Measurements from ENCODE around the gene MTURN. TPM values are rescaled to one million over a fixed set of nuclear protein-coding genes. Genes with fewer than 3 reads are reported as not detected.

The MTURN gene
- total RNA-seq (2022) (7.5 and 10.5 TPM in 2 replicates), Bru-seq, nascent RNA (percentile 63 among the genes with signal in this experiment), BruChase-seq, experiment 1, labeled RNA remaining after a 6-hour chase (percentile 64 among the genes with signal in this experiment), BruChase-seq, experiment 2, labeled RNA remaining after a 2-hour chase (percentile 70 among the genes with signal in this experiment)
- long read RNA-seq, full-length matches to known transcripts, result 9 of 13 reads
- long read RNA-seq, partial matches to known transcripts, result 0 of 13 reads
- long read RNA-seq, other reads (novel, unspliced or antisense), result 4 of 13 reads

GRCh38 chr7:30134611-30135300 is at the start of gene MTURN:
Gene MTURN, plus strand, starts transcription at chr7:30134986. Its CDS starts 151 bp downstream, at chr7:30135137.
- ChIA-PET CTCF (interaction anchor here (0.6 to 1.7 kb wide), 4 partner anchors 30 to 256 kb away, joined by 3 to 4 read pairs (median 3); partner anchors contain the start of gene PLEKHA8), POLR2A (interaction anchor here (0.5 to 2.8 kb wide), 24 partner anchors 9 to 446 kb away, joined by 3 to 23 read pairs (median 4); partner anchors contain the start of genes FKBP14 and PLEKHA8)
- TF ChIP-seq CTCF (IDR thresholded peaks at IDR 0.05; ENCODE audit: unreplicated experiment), result no peak
- no TSS peak for BruUV-seq (replicated peaks)
- H3K9me3 Mint-ChIP-seq (ENCODE audit: unreplicated experiment), result no peaks in the 10 kb centered on the region
- H3K4me1 Mint-ChIP-seq (ENCODE audit: insufficient read depth, unreplicated experiment), result no peaks in the 10 kb centered on the region
- peak within 1 kb of the TSS; percentile 92 for H3K4me3 Mint-ChIP-seq (ENCODE audit: unreplicated experiment)
- intact Hi-C loops (cut with micrococcal nuclease), result loop anchor here (2.0 kb wide), 2 partner anchors 28 to 38 kb away; no protein-coding TSS in a partner anchor
- DNase-seq (ENCODE audit: unreplicated experiment), result peak; percentile 75
- peaks cover 6% of the 10 kb centered on the region for H3K36me3 Mint-ChIP-seq (ENCODE audit: insufficient read depth, unreplicated experiment)
- H3K27me3 Mint-ChIP-seq (ENCODE audit: insufficient read depth, unreplicated experiment), result no peaks in the 10 kb centered on the region
- H3K27ac Mint-ChIP-seq (ENCODE audit: low read depth, unreplicated experiment), result peak within 1 kb of the TSS; percentile 27

GRCh38 chr7:30086529-30086928 is 48.3 kb upstream of the MTURN start:
- intact Hi-C loops (cut with micrococcal nuclease), result no loop called here

GRCh38 chr7:30087371-30087770 is 47.4 kb upstream of the MTURN start:
- Mint-ChIP-seq H3K27me3 (ENCODE audit: insufficient read depth, unreplicated experiment) (no peaks in the 10 kb centered on the region), H3K4me1 (ENCODE audit: insufficient read depth, unreplicated experiment) (peaks cover 11% of the 10 kb centered on the region), H3K4me3 (ENCODE audit: unreplicated experiment) (no peak overlapping the region), H3K36me3 (ENCODE audit: insufficient read depth, unreplicated experiment) (peaks cover 5% of the 10 kb centered on the region), H3K27ac (ENCODE audit: low read depth, unreplicated experiment) (no peak overlapping the region), H3K9me3 (ENCODE audit: unreplicated experiment) (no peaks in the 10 kb centered on the region)
- no peak for TF ChIP-seq CTCF (IDR thresholded peaks at IDR 0.05; ENCODE audit: unreplicated experiment)
- DNase-seq (ENCODE audit: unreplicated experiment), result no peak
- CTCF ChIA-PET, result interaction anchor here (0.8 to 2.8 kb wide), 2 partner anchors 10 to 12 kb away, joined by 4 to 11 read pairs; no protein-coding TSS in a partner anchor
- intact Hi-C loops (cut with micrococcal nuclease), result no loop called here
- POLR2A ChIA-PET, result no interaction called here
- no TSS peak for BruUV-seq (replicated peaks)

More at GRCh38 chr7:30086529-30086928, 48.3 kb upstream of the MTURN start:
- Mint-ChIP-seq H3K27me3 (ENCODE audit: insufficient read depth, unreplicated experiment) (no peaks in the 10 kb centered on the region), H3K36me3 (ENCODE audit: insufficient read depth, unreplicated experiment) (peaks cover 5% of the 10 kb centered on the region), H3K4me3 (ENCODE audit: unreplicated experiment) (no peak overlapping the region), H3K9me3 (ENCODE audit: unreplicated experiment) (no peaks in the 10 kb centered on the region), H3K27ac (ENCODE audit: low read depth, unreplicated experiment) (no peak overlapping the region), H3K4me1 (ENCODE audit: insufficient read depth, unreplicated experiment) (peaks cover 6% of the 10 kb centered on the region)
- ChIA-PET CTCF (interaction anchor here (0.8 to 2.8 kb wide), 3 partner anchors 9 to 12 kb away, joined by 4 to 18 read pairs (median 11); no protein-coding TSS in a partner anchor), POLR2A (no interaction called here)
- DNase-seq (ENCODE audit: unreplicated experiment), result no peak
- no TSS peak for BruUV-seq (replicated peaks)
- no peak for TF ChIP-seq CTCF (IDR thresholded peaks at IDR 0.05; ENCODE audit: unreplicated experiment)

- DNase-seq (ENCODE audit: unreplicated experiment), result no peak
- Mint-ChIP-seq H3K27ac (ENCODE audit: low read depth, unreplicated experiment) (no peak overlapping the region), H3K27me3 (ENCODE audit: insufficient read depth, unreplicated experiment) (no peaks in the 10 kb centered on the region), H3K4me3 (ENCODE audit: unreplicated experiment) (no peak overlapping the region), H3K36me3 (ENCODE audit: insufficient read depth, unreplicated experiment) (peaks cover 5% of the 10 kb centered on the region), H3K9me3 (ENCODE audit: unreplicated experiment) (no peaks in the 10 kb centered on the region), H3K4me1 (ENCODE audit: insufficient read depth, unreplicated experiment) (peaks cover 11% of the 10 kb centered on the region)
- intact Hi-C loops (cut with micrococcal nuclease), result no loop called here
- ChIA-PET CTCF (interaction anchor here (1.0 to 2.8 kb wide), 2 partner anchors 10 to 13 kb away, joined by 5 to 11 read pairs; no protein-coding TSS in a partner anchor), POLR2A (interaction anchor here (1.0 kb wide), 1 partner anchor 62 kb away, joined by 3 read pairs; the partner anchor contains the start of gene FKBP14)
- TF ChIP-seq CTCF (IDR thresholded peaks at IDR 0.05; ENCODE audit: unreplicated experiment), result no peak
- BruUV-seq (replicated peaks), result no TSS peak
These were observed 46.4 kb upstream of the MTURN start for GRCh38 chr7:30088362-30088761.
